ENCODE measurements around the gene SLC25A40. TPM values are rescaled to one million over a fixed set of nuclear protein-coding genes. Genes with fewer than 3 reads are reported as not detected.
"Not testable (repeated sequence)": the region's sequence is repeated elsewhere in the genome, so short reads cannot be mapped to it uniquely, and the experiment has no call there.

Gene SLC25A40
- total RNA-seq, 3 donors from 2014 or later, result 9.8 to 34.1 (median 13.8) TPM

- Histone ChIP-seq H3K36me3 (no peaks in the 10 kb centered on the region), H3K4me1 (peaks cover 0 to 10% of the 10 kb centered on the region in 2 donors), H3K9me3 (peaks cover 5 to 12% of the 10 kb centered on the region in 2 donors), H3K4me3 (peak overlapping the region; percentile 74 to 96 (median 88)), H3K27me3 (no peaks in the 10 kb centered on the region), H3K27ac (peak overlapping the region; percentile 93 to 96)
- no peak for TF ChIP-seq POLR2AphosphoS5 (IDR thresholded peaks at IDR 0.05)
- TF ChIP-seq CTCF (IDR thresholded peaks at IDR 0.05), result no peak
- TF ChIP-seq POLR2A (IDR thresholded peaks at IDR 0.05), result no peak
- intact Hi-C loops (cut with DNase I; ENCODE audit: low total_unique reads), result no loop called here
- no peak for DNase-seq (ENCODE audit: low spot score in 2 of 2)
Measured at GRCh38 chr7:87875151-87876039, 765 bp downstream of the SLC25A40 start.

- no peaks in the 10 kb centered on the region for H3K36me3 ChIP-seq
- DNase-seq (ENCODE audit: low spot score in 2 of 2), result no peak
- H3K4me3 ChIP-seq, result no peak overlapping the region
- no peaks in the 10 kb centered on the region for H3K27me3 ChIP-seq
- peaks cover 5 to 12% of the 10 kb centered on the region in 2 donors for H3K9me3 ChIP-seq
- H3K4me1 ChIP-seq, result peaks cover 0 to 10% of the 10 kb centered on the region in 2 donors
- no peak overlapping the region for H3K27ac ChIP-seq
- TF ChIP-seq POLR2AphosphoS5 (IDR thresholded peaks at IDR 0.05), result no peak
- TF ChIP-seq CTCF (IDR thresholded peaks at IDR 0.05), result no peak
- no peak for TF ChIP-seq POLR2A (IDR thresholded peaks at IDR 0.05)
- intact Hi-C loops (cut with DNase I; ENCODE audit: low total_unique reads), result no loop called here
Measured at GRCh38 chr7:87874066-87874465, 2.1 kb downstream of the SLC25A40 start.

GRCh38 chr7:87873328-87873727, 2.8 kb downstream of the SLC25A40 start:
- not testable (repeated sequence) for H3K27ac ChIP-seq; DNase-seq (ENCODE audit: low spot score in 2 of 2); H3K4me1 ChIP-seq

GRCh38 chr7:87872346-87872745, 3.8 kb downstream of the SLC25A40 start:
- intact Hi-C loops (cut with DNase I; ENCODE audit: low total_unique reads), result no loop called here
- no peak for TF ChIP-seq CTCF (IDR thresholded peaks at IDR 0.05)
- no peak for TF ChIP-seq POLR2A (IDR thresholded peaks at IDR 0.05)
- TF ChIP-seq POLR2AphosphoS5 (IDR thresholded peaks at IDR 0.05), result no peak
- peaks cover 0 to 10% of the 10 kb centered on the region in 2 donors for H3K4me1 ChIP-seq
- no peak overlapping the region for H3K4me3 ChIP-seq
- no peak for DNase-seq (ENCODE audit: low spot score in 2 of 2)
- H3K36me3 ChIP-seq, result no peaks in the 10 kb centered on the region
- H3K27ac ChIP-seq, result no peak overlapping the region
- no peaks in the 10 kb centered on the region for H3K27me3 ChIP-seq
- peaks cover 5 to 15% of the 10 kb centered on the region in 2 donors for H3K9me3 ChIP-seq

More at GRCh38 chr7:87873328-87873727, 2.8 kb downstream of the SLC25A40 start:
- H3K4me3 ChIP-seq; H3K36me3 ChIP-seq; intact Hi-C loops (cut with DNase I; ENCODE audit: low total_unique reads); H3K27me3 ChIP-seq: not testable (repeated sequence)
- peaks cover 5 to 12% of the 10 kb centered on the region in 2 donors for H3K9me3 ChIP-seq

- Histone ChIP-seq H3K27me3 (no peaks in the 10 kb centered on the region), H3K9me3 (peaks cover 13 to 34% of the 10 kb centered on the region in 2 donors), H3K4me1 (peaks cover 0 to 10% of the 10 kb centered on the region in 2 donors), H3K36me3 (no peaks in the 10 kb centered on the region), H3K27ac (no peak overlapping the region), H3K4me3 (no peak overlapping the region)
- intact Hi-C loops (cut with DNase I; ENCODE audit: low total_unique reads), result no loop called here
- no peak for DNase-seq (ENCODE audit: low spot score in 2 of 2)
- TF ChIP-seq POLR2AphosphoS5 (IDR thresholded peaks at IDR 0.05), result no peak
- TF ChIP-seq POLR2A (IDR thresholded peaks at IDR 0.05), result no peak
- TF ChIP-seq CTCF (IDR thresholded peaks at IDR 0.05), result no peak
Measured at GRCh38 chr7:87870471-87870870, 5.7 kb downstream of the SLC25A40 start.

- DNase-seq (ENCODE audit: low spot score in 2 of 2); intact Hi-C loops (cut with DNase I; ENCODE audit: low total_unique reads); H3K27ac ChIP-seq; H3K36me3 ChIP-seq; H3K4me3 ChIP-seq; H3K4me1 ChIP-seq; H3K27me3 ChIP-seq: not testable (repeated sequence)
- H3K9me3 ChIP-seq, result peaks cover 13 to 31% of the 10 kb centered on the region in 2 donors
Measured at GRCh38 chr7:87866533-87866932, 9.6 kb downstream of the SLC25A40 start.
